DMS53 (cell line): Measurements from ENCODE around the gene SLX9.

Experiments
- DNase-seq: peaks from one replicate; lab custom pipeline; 2025; lab: John Stamatoyannopoulos, UW

The SLX9 gene, protein sequence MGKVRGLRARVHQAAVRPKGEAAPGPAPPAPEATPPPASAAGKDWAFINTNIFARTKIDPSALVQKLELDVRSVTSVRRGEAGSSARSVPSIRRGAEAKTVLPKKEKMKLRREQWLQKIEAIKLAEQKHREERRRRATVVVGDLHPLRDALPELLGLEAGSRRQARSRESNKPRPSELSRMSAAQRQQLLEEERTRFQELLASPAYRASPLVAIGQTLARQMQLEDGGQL

DNA sequence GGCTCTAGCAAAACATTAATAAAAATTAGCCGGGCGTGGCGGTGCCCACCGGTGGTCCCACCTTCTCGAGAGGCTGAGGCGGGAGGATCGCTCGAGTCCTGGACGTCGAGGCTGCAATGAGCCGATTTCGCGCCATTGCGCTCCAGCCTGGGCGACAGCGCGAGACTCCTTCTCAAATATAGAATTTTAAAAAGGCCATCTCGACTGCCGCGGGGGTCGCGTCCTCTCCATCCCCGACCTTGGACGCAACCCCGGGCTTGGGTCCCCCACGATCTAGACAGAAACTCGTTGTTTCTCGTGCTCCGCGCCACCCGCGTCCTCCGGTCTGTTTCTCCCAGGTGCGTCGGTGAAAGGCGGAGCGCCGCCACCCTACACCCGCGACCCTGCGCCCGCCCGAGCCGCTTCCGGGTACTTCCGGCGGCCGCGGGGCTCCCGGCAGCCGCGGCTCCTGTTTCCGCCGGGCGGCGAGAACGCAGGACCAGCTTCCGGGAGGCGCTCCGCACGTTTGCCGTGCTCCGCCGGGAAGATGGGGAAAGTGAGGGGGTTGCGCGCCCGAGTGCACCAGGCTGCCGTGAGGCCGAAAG is at the start of gene SLX9:
TSS of gene SLX9 (plus strand) at position 498 of the 584 bp plus-strand sequence. CDS start at position 527, 29 bp downstream.
- peak; percentile 89 for DNase-seq

DNA sequence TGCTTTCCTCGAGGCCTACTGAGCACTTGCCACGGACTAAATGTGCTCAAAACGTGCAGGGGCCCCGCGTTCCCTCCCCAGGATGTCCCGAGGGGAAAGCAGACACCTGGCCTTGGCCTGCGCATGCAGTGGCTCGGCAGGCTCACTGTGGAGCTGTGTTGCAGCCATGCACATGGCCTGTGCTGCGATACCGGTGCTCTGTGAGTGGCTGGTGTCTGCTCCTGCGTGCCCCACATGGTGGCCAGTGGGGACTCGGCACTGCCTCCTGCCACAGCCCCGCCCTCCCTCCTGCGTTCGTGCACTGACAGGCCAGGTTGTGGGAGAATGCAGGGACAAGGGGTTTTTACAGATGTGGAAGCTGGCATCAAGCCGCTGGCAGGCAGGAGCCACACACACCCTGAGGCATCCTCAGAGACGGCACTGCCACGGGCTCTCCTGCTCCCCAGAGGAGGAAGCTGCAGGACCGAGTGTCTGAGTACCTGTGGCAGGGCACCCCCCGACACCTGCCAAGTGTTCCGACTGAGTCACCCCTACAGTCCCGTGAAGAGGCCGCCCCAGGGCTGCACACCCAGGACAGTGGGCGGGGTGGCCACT is 49.4 kb upstream of the SLX9 start:
- no peak for DNase-seq

- no peak for DNase-seq
These were observed 48.8 kb upstream of the SLX9 start for GRCh38 chr21:44890961-44891541.

GRCh38 chr21:44891631-44892031 is 48.2 kb upstream of the SLX9 start:
- no peak for DNase-seq

- no peak for DNase-seq
These were observed 47.7 kb upstream of the SLX9 start for GRCh38 chr21:44892095-44892494.

DNA sequence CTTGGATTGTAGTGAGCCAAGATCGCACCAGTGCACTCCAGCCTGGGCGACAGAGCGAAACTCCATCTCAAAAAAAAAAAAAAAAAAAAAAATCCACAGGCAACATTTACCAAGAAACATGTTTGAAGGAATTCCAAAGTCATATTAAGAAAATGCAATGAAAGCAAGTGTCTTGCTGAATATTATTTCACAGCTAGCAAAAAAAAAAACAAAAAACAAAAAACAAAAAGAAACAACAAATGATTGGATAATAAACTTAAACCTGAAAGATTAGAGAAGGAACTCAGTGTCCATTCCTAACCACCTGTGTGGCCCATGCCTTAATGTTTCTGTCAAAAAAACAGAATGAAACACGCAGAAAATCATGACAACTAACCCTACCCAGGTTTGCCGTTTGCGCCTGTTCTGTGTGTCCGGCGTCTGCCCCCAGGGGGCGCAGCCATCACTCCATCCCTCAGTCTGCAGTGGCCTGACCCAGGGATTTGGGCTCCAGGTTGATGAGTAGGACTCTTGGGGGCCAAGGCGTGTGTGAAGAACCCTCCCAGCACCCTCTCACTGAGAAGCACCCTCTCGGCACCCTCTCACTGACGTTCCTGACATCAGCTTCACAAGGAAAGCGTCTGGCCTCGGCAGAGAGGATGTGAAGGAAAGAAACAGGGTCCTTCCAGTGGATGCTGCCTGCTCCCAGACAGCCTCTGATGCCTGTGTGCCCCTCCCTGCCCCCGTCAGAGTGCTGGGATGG is 47.1 kb upstream of the SLX9 start:
- peak; percentile 57 for DNase-seq

DNA sequence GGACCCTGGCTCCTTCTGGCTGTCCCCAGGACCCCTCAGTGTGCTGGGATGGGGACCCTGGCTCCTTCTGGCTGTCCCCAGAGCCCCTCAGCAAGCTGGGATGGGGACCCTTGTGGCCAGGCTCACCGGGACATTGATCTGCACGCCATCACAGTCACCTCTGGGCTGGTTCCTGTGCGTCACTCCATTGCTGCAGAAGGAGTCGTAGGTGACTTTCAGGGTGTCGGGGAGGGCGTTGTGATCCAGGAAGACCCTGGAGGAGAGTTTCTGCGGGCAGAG is 46.6 kb upstream of the SLX9 start:
- no peak for DNase-seq

GRCh38 chr21:44893948-44894656 is 45.7 kb upstream of the SLX9 start:
- no peak for DNase-seq

DNA sequence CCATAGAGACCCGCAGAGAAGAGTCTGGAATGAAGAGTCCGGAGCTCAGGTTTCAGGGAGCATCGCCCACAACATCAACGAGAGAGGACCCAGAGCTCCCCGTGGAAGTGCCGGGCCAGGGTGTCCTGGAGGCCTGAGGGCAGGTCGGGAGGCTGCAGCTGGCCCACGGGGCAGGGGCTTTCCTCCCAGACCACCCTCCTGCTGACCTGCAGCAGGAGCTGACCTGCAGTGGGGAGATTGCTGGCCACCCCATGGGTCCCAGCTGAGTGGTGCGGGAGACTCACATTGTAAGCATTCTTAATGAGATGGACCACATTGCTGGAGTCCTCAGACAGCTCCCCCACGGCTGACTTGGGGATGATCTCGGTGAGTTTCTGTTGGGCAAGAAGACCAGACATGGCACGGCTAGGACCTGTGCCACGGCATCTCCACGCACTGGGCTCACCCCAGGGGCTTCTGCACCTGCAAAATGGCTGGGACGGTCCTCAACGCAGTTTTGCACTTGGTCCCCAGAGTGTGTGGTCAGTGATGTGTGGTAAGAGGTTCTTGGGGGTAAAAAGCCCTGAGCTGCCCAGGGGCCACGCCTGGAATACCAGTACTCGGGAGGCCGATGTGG is 45.0 kb upstream of the SLX9 start:
- DNase-seq, result no peak

DNA sequence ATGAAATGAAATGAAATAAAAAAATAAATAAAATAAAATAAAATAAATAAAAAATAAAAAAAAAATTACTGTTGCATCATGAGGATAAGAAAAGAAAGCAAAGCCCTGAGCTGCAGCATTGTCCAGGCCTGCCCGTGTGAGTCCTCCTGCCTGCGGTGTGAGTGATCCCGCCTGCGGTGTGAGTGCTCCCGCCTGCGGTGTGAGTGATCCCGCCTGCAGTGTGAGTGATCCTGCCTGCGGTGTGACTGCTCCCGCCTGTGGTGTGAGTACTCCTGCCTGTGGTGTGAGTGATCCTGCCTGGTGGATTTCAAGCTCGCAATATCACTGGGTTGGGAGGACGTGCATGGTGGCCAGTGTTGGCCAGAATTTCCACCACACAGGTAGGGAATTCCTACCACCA is 44.0 kb upstream of the SLX9 start:
- no peak for DNase-seq

GRCh38 chr21:44896561-44897286 is 43.1 kb upstream of the SLX9 start:
- no peak for DNase-seq

GRCh38 chr21:44897326-44898010 is 42.4 kb upstream of the SLX9 start:
- no peak for DNase-seq

GRCh38 chr21:44898011-44898488 is 41.8 kb upstream of the SLX9 start:
- DNase-seq, result no peak

DNA sequence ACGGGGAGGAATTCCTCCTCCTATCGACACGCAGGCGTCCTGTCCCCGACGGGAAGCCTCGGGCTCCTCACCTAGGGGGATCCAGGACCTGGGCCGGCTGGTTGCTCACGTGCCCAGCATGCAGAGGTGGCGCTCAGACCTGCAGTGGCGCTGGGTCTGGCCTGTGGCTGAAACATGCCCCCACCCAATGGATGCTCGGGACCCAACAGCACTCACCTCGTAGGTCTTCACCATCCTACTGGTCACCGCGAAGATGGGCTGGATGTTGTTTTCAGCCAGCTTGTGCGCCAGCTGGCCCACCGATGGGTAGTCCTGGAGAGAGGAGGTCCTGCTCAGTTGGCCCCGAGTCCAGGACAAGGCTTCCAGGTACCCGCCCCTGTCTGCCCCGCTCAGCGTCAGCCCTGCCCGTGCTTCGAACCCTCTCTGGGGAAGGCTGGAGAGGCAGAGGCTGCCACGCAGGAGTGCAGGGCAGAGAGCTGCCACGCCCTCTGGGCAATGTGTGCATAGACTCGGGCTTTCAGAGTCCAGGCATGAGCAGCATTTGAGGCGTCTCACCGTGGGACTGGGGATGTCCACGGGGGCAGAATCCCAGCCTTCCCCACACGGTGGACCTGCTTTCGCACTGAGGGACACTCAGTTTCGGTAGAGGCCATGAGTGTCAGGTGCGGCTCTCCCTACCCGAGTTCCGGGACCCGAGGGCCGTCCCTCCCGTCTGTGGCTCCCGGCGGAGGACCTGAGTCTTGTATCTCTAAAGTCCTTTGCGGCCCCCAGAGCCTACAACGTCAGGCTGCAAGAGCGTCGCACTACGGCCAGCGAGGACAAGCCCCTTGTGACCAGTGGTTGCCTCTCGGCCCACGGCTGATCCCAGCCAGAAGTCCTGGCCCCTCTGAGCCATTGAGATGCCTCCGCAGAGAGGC is 40.7 kb upstream of the SLX9 start:
- peak; percentile 24 for DNase-seq

DNA sequence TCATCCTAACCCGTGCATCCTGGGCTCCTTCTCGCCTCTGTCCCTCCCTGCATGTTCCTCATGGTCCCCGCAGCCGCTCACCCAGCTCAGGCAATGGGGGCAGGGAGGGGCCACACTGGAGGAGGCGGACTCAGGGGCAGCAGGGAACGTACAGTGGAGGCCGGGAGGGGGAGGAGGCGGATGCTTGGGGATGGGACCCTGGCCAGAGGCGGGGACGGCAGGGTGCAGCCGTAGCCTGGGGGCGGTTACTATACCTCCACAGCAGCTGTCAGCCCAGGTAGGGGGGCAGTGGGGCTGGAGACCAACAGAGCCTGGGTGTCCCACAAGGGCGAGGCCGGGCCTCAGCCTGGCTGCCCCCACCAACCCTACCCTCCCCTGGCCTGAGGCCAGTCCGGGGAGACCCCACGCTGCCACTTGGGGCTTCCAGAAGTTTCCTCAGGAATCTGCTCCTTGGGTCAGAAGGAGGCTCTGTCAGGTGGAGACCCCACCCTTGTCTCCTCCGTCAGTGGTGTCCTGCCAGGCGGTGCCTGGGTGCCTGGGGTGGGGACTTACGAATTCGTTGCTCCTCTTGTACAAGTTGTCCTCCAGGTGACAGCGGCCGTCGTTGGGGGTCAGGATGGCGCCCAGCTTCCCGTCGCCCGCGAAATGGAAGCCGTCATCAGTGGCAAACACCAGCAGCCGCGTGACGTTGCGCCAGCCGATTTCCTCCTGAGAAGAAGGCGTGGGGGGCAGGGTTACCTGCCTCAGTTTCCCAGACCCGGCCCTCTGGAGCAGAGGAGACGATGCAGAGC is 39.9 kb upstream of the SLX9 start:
- no peak for DNase-seq

GRCh38 chr21:44900559-44901251 is 39.1 kb upstream of the SLX9 start:
- no peak for DNase-seq

GRCh38 chr21:44901391-44902074 is 38.3 kb upstream of the SLX9 start:
- no peak for DNase-seq
